ENCODE results near the gene KCTD6. TPM values are rescaled to one million over a fixed set of nuclear protein-coding genes. Genes with fewer than 3 reads are reported as not detected.

KCTD6 gene
- 6.8 to 9.1 TPM (median 8.4 TPM) in 5 replicates for total RNA-seq (2022; extraction: Qiagen RNA extraction)

GRCh38 chr3:58491506-58492402 is at the start of gene KCTD6:
KCTD6 (plus strand) TSS chr3:58492096; CDS start chr3:58498756, 6,660 bp downstream.

DNA sequence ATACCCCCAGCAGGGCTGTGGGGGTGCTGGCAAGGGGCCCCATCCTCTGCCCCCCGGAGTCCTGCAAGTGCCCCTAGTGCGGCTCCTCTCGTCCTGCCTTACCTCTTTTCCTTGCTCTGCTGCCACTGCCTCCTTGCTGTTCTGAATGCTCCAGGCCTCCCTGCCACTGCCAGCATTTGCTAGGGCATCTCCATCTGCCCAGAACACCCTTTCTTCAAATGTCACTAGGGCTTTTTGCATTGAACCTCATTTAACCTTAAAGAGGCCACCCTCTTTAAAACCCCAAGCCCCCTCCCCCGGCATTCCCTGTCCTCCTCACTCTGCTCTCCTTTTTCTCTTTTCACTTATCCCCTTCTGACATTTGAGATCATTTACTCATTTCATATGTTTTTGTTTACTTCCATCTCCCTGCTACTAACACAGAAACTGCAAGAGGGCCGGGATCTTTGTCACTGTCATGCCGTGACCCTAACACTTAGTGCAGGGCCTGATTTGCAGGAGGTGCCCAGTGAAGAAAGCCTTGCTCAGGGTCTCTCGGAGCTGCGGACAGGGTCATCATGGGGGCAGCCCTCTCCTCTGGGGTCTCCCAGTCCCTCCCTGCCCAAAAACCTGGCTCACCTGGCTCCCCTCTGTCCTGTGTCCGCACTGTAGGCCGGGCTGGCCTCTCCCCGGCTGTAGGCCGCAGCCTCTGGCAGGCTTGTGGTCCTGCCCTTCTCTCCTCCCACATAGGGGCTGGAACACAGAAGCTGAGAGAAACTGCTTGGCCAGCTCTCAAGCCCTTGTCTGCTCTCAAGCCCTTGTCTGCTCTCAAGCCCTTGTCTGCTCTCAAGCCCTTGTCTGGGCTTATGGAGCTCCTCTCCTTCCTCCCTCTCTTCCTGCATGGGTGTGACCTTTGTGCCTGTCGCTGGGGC is 44.9 kb downstream of the KCTD6 start, which contains the start of gene ACOX2:
Gene ACOX2, minus strand, starts transcription at position 690 of the 911 bp plus-strand sequence. CDS start 2,084 bp downstream, outside the sequence.

Other genes starting within 250 kb of the KCTD6 start
- 10.0 to 12.8 TPM (median 11.1 TPM) in 5 replicates for gene RPP14, start 185.9 kb upstream of the KCTD6 start, total RNA-seq (2022; extraction: Qiagen RNA extraction)
- 6.1 to 7.8 TPM (median 6.8 TPM) in 5 replicates for gene HTD2, start 185.6 kb upstream of the KCTD6 start, total RNA-seq (2022; extraction: Qiagen RNA extraction)
- 5.5 to 6.6 TPM (median 6.2 TPM) in 5 replicates for gene PXK, start 159.2 kb upstream of the KCTD6 start, total RNA-seq (2022; extraction: Qiagen RNA extraction)
- gene PDHB, start 58.3 kb upstream of the KCTD6 start, total RNA-seq (2022; extraction: Qiagen RNA extraction): 55.2 to 67.8 TPM (median 60.6 TPM) in 5 replicates
- 6.1 to 11.1 TPM (median 9.7 TPM) in 5 replicates for gene ACOX2, start 45.1 kb downstream of the KCTD6 start, total RNA-seq (2022; extraction: Qiagen RNA extraction)
- gene FAM107A, start 85.3 kb downstream of the KCTD6 start, total RNA-seq (2022; extraction: Qiagen RNA extraction): not detected in 5 replicates
- not detected in 5 replicates for gene FAM3D, start 174.7 kb downstream of the KCTD6 start, total RNA-seq (2022; extraction: Qiagen RNA extraction)